H9 (cell line): ENCODE results near the gene SPTBN2. TPM values are rescaled to one million over a fixed set of nuclear protein-coding genes. Genes with fewer than 3 reads are reported as not detected.

Experiments
- DNase-seq: peaks from one replicate; pipeline ENCODE4 v3.0.0-alpha.2; 2017
- H2AFZ ChIP-seq: one replicate; pipeline ENCODE4 v1.6.1; 2013; ENCODE audit warnings: mild to moderate bottlenecking, low read length, control low read depth, moderate library complexity
- H2AK5ac ChIP-seq: 2 replicates; pipeline ENCODE4 v1.6.1; 2013; ENCODE audit warnings: low read length, control low read depth, mixed read lengths; ENCODE audit not compliant: insufficient read length
- H2BK120ac ChIP-seq: one replicate; pipeline ENCODE4 v1.6.1; 2013; ENCODE audit warnings: low read depth, mild to moderate bottlenecking, low read length, control low read depth, inconsistent platforms; ENCODE audit not compliant: poor library complexity, severe bottlenecking
- H2BK12ac ChIP-seq: 2 replicates; pipeline ENCODE4 v1.6.1; 2013; ENCODE audit warnings: low read length, control low read depth, mixed read lengths, low read depth; ENCODE audit not compliant: insufficient read length
- H2BK15ac ChIP-seq: 2 replicates; pipeline ENCODE4 v1.6.1; 2013; ENCODE audit warnings: low read depth, low read length, control low read depth
- H2BK20ac ChIP-seq: one replicate; pipeline ENCODE4 v1.6.1; 2013; ENCODE audit warnings: low read depth, mild to moderate bottlenecking, low read length, control low read depth, inconsistent platforms; ENCODE audit not compliant: poor library complexity, severe bottlenecking
- H2BK5ac ChIP-seq: 2 replicates; pipeline ENCODE4 v1.6.1; 2013; ENCODE audit warnings: low read length, control low read depth, mixed read lengths; ENCODE audit not compliant: insufficient read length
- H3K14ac ChIP-seq: 2 replicates; pipeline ENCODE4 v1.6.1; 2013; ENCODE audit warnings: low read length, control low read depth; ENCODE audit not compliant: insufficient read depth
- H3K18ac ChIP-seq: 2 replicates; pipeline ENCODE4 v1.6.1; 2013; ENCODE audit warnings: low read depth, mild to moderate bottlenecking, mixed read lengths, low read length, control low read depth; ENCODE audit not compliant: insufficient read length
- H3K23ac ChIP-seq: 2 replicates; pipeline ENCODE4 v1.6.1; 2013; ENCODE audit warnings: low read length, control low read depth, mixed read lengths, low read depth; ENCODE audit not compliant: insufficient read length
- H3K23me2 ChIP-seq: 2 replicates; pipeline ENCODE4 v1.6.1; 2013; ENCODE audit warnings: low read depth, mild to moderate bottlenecking, mixed read lengths, low read length, control low read depth; ENCODE audit not compliant: insufficient read length, poor library complexity, severe bottlenecking
- H3K27ac ChIP-seq: 2 replicates; pipeline ENCODE4 v1.5.1; 2013; ENCODE audit warnings: low read length, control low read depth, mixed read lengths, low read depth; ENCODE audit not compliant: insufficient read length
- H3K27me3 ChIP-seq: 2 replicates; pipeline ENCODE4 v1.6.1; 2013; ENCODE audit warnings: low read length, control low read depth, inconsistent platforms; ENCODE audit not compliant: insufficient read depth
- H3K4ac ChIP-seq: 2 replicates; pipeline ENCODE4 v1.6.1; 2013; ENCODE audit warnings: low read depth, mild to moderate bottlenecking, control low read depth, inconsistent platforms, low read length, moderate library complexity
- H3K4me1 ChIP-seq: 2 replicates; pipeline ENCODE4 v1.6.1; 2013; ENCODE audit warnings: low read length, control low read depth, inconsistent platforms; ENCODE audit not compliant: insufficient read depth
- H3K4me2 ChIP-seq: 2 replicates; pipeline ENCODE4 v1.6.1; 2013; ENCODE audit warnings: low read length, control low read depth, mixed read lengths; ENCODE audit not compliant: insufficient read length, insufficient read depth
- H3K56ac ChIP-seq: 2 replicates; pipeline ENCODE4 v1.6.1; 2013; ENCODE audit warnings: low read depth, mild to moderate bottlenecking, mixed read lengths, low read length, control low read depth; ENCODE audit not compliant: insufficient read length
- H3K79me1 ChIP-seq: 2 replicates; pipeline ENCODE4 v1.6.1; 2013; ENCODE audit warnings: low read depth, mild to moderate bottlenecking, moderate library complexity, low read length, control low read depth, inconsistent platforms; ENCODE audit not compliant: insufficient read depth, poor library complexity, severe bottlenecking
- H3K79me2 ChIP-seq: 2 replicates; pipeline ENCODE4 v1.6.1; 2013; ENCODE audit warnings: low read length, control low read depth, inconsistent platforms; ENCODE audit not compliant: insufficient read depth
- H3K9ac ChIP-seq: 2 replicates; pipeline ENCODE4 v1.6.1; 2013; ENCODE audit warnings: low read length, control low read depth, mixed read lengths; ENCODE audit not compliant: insufficient read length; ENCODE audit errors: extremely low read depth
- H3K9me3 ChIP-seq: one replicate; pipeline ENCODE4 v1.6.1; 2013; ENCODE audit warnings: low read depth, low read length, inconsistent platforms; ENCODE audit not compliant: control insufficient read depth
- H3T11ph ChIP-seq: one replicate; pipeline ENCODE4 v1.6.1; 2013; ENCODE audit warnings: mild to moderate bottlenecking, low read length, control low read depth, inconsistent platforms
- H4K20me1 ChIP-seq: one replicate; pipeline ENCODE4 v1.6.1; 2013; ENCODE audit not compliant: control insufficient read depth, insufficient read length, insufficient read depth
- H4K5ac ChIP-seq: 2 replicates; pipeline ENCODE4 v1.6.1; 2013; ENCODE audit warnings: low read depth, mild to moderate bottlenecking, mixed read lengths, low read length, control low read depth; ENCODE audit not compliant: insufficient read length
- H4K8ac ChIP-seq: replicated peaks from 2 replicates; pipeline ENCODE4 v1.6.1; 2013; ENCODE audit warnings: low read length, control low read depth, mixed read lengths, low read depth; ENCODE audit not compliant: insufficient read length
- H4K91ac ChIP-seq: 2 replicates; pipeline ENCODE4 v1.6.1; 2013; ENCODE audit warnings: low read depth, mild to moderate bottlenecking, moderate library complexity, mixed read lengths, low read length, control low read depth; ENCODE audit not compliant: insufficient read length
- H3K27ac Mint-ChIP-seq, 3 experiments: 2 replicates in 2 of 3; 3 replicates in 1 of 3; pipeline ENCODE4 v1.8.0; 2020 to 2021; ENCODE audit warnings: mixed read lengths in 3 of 3, mild to moderate bottlenecking in 1 of 3, moderate library complexity in 1 of 3
- H3K27me3 Mint-ChIP-seq: 2 replicates; pipeline ENCODE4 v1.8.0; 2021; ENCODE audit warnings: low read depth, mild to moderate bottlenecking, moderate library complexity, mixed read lengths
- H3K36me3 Mint-ChIP-seq, 3 experiments: 2 replicates in 2 of 3; 3 replicates in 1 of 3; pipeline ENCODE4 v1.8.0; 2020 to 2021; ENCODE audit warnings: low read depth in 3 of 3, mixed read lengths in 3 of 3; ENCODE audit not compliant: insufficient read depth in 1 of 3
- H3K4me1 Mint-ChIP-seq, 2 experiments: 2 replicates each; pipeline ENCODE4 v1.8.0; 2020; ENCODE audit warnings: mixed read lengths in 2 of 2
- H3K4me3 Mint-ChIP-seq, 2 experiments: 2 replicates in 1 of 2; 3 replicates in 1 of 2; pipeline ENCODE4 v1.8.0; 2020 to 2021; ENCODE audit warnings: mild to moderate bottlenecking in 2 of 2, mixed read lengths in 2 of 2, moderate library complexity in 1 of 2
- H3K9me3 Mint-ChIP-seq, 2 experiments: 2 replicates in 1 of 2; 3 replicates in 1 of 2; pipeline ENCODE4 v1.8.0; 2020; ENCODE audit warnings: mild to moderate bottlenecking in 2 of 2, mixed read lengths in 2 of 2, moderate library complexity in 1 of 2
- WGBS: extraction: QIAGEN DNeasy Blood & Tissue Kit; methylation state at CpG from one replicate; pipeline ENCODE4 v1.1.7; 2013; ENCODE audit warnings: missing lambda C conversion rate, low lambda C conversion rate, mixed read lengths; ENCODE audit not compliant: insufficient read length; ENCODE audit errors: extremely low coverage; 5-methylcytosine and 5-hydroxymethylcytosine counted together
- total RNA-seq: library from RNA; stranded (reverse); gene quantifications from 2 replicates; pipeline ENCODE4 v1.2.1, GENCODE V29; 2021
- TF ChIP-seq, protein P1 (sequence below): fragments of 200-600 bp; sonication (generic); conservative IDR thresholded peaks from 3 replicates; pipeline ENCODE4 v1.8.0; 2021; ENCODE audit warnings: antibody characterized with exemption, mild to moderate bottlenecking

Gene SPTBN2
- total RNA-seq, 1 experiment from 2014 or later = 80.4 TPM

DNA sequence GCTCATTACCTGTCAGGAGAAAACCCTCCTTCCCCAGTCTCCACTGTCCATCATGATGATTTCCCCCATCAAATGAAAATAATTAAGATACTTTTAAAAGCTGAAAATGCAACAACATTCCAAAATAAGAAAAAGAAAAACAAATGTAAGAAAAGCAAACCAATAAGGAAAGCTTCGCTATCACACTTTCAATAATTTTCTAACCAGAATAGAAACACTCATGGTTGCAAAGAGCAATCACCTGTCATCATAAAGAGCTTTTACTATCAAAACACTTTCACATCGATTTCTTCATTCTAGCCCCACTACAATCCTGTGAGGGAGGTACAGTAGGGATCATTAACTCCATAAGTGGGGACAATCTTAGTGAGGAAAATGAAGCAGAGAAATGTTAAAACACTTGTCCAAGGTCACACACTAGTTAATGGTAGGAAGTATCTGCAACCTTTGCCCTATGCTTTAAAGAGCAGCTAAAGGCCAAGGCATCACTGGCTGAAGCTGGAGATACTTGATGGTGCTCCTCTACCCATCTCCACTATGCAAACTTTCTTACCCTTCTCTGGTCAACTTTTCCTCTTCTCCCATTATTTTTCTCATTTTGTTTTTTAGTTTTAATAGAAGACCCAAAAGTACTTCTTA lies 53.9 kb downstream of the SPTBN2 start:
- no peaks in the 10 kb centered on the region for H3K27me3 Mint-ChIP-seq
- H3K4me1 ChIP-seq = no peaks in the 10 kb centered on the region; the same call in 1 of the 2 replicates

More for the DNA sequence above, 53.9 kb downstream of the SPTBN2 start:
- Mint-ChIP-seq H3K27ac (no peak overlapping the region), H3K9me3 (no peaks in the 10 kb centered on the region), H3K4me3 (peak overlapping the region in 1 of 2 experiments; percentile 22; a peak in 3 of 5 replicates), H3K4me1 (peaks cover 28 to 39% of the 10 kb centered on the region in 2 experiments), H3K36me3 (peaks cover 0 to 24% (median 20%) of the 10 kb centered on the region in 3 experiments; a peak in 5 of 7 replicates)
- Histone ChIP-seq H3K79me2 (no peaks in the 10 kb centered on the region; the same call in 1 of the 2 replicates), H2AFZ (no peak overlapping the region), H3K27me3 (no peaks in the 10 kb centered on the region), H3K9ac (no peak overlapping the region), H4K8ac (no peak overlapping the region), H4K20me1 (no peaks in the 10 kb centered on the region), H2BK120ac (no peak overlapping the region), H3K14ac (no peak overlapping the region), H3K23me2 (peaks cover 14% of the 10 kb centered on the region), H3K4ac (no peak overlapping the region), H3K23ac (no peak overlapping the region), H2BK12ac (no peak overlapping the region), H3K9me3 (no peaks in the 10 kb centered on the region), H3K56ac (no peak overlapping the region), H4K91ac (no peak overlapping the region), H3K4me2 (no peak overlapping the region), H2AK5ac (no peak overlapping the region), H3T11ph (no peak overlapping the region), H3K79me1 (peaks cover 3% of the 10 kb centered on the region), H3K27ac (no peak overlapping the region), H2BK15ac (no peak overlapping the region), H3K18ac (no peak overlapping the region), H4K5ac (no peak overlapping the region), H2BK20ac (no peak overlapping the region), H2BK5ac (no peak overlapping the region)
- WGBS = no CpG with 5 or more reads among the region's 2 CpGs
- TF ChIP-seq, protein P1, sequence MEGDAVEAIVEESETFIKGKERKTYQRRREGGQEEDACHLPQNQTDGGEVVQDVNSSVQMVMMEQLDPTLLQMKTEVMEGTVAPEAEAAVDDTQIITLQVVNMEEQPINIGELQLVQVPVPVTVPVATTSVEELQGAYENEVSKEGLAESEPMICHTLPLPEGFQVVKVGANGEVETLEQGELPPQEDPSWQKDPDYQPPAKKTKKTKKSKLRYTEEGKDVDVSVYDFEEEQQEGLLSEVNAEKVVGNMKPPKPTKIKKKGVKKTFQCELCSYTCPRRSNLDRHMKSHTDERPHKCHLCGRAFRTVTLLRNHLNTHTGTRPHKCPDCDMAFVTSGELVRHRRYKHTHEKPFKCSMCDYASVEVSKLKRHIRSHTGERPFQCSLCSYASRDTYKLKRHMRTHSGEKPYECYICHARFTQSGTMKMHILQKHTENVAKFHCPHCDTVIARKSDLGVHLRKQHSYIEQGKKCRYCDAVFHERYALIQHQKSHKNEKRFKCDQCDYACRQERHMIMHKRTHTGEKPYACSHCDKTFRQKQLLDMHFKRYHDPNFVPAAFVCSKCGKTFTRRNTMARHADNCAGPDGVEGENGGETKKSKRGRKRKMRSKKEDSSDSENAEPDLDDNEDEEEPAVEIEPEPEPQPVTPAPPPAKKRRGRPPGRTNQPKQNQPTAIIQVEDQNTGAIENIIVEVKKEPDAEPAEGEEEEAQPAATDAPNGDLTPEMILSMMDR = no peak
- no peak for DNase-seq
